K562 (cell line): ENCODE measurements around the gene KMO. TPM values are rescaled to one million over a fixed set of nuclear protein-coding genes. Genes with fewer than 3 reads are reported as not detected.
A peak's percentile ranks its signal among the peaks of the same experiment; 100 is the strongest.

Experiments
- DACH1 ChIP-seq: fragments of 450-650 bp; IDR thresholded peaks from 2 replicates; pipeline ENCODE4 v1.6.1; 2018; ENCODE audit not compliant: partially characterized antibody
- ETV1 ChIP-seq: fragments of 450-650 bp; conservative IDR thresholded peaks from 2 replicates; pipeline ENCODE4 v1.6.1; 2016; ENCODE audit warnings: missing genetic modification characterization, control low read depth, low read depth, missing compliant biosample characterization
- FOXK2 ChIP-seq, 2 experiments: fragments of 450-650 bp; IDR thresholded peaks in 1 of 2; conservative IDR thresholded peaks in 1 of 2; 2 replicates each; pipeline ENCODE4 v1.6.1; 2016; ENCODE audit warnings: low read depth in 2 of 2, mild to moderate bottlenecking in 1 of 2
- HMBOX1 ChIP-seq: sonication (generic); IDR thresholded peaks from 2 replicates; pipeline ENCODE4 v1.6.1; 2016
- IRF2 ChIP-seq: sonication (generic); formaldehyde crosslinking; IDR thresholded peaks from 2 replicates; pipeline ENCODE4 v1.8.1; 2022; ENCODE audit warnings: mild to moderate bottlenecking, missing genetic modification reagents
- JUND ChIP-seq, 2 experiments: IDR thresholded peaks; 2 replicates in 1 of 2; 3 replicates in 1 of 2; pipeline ENCODE4 v1.6.1; 2011; ENCODE audit warnings: borderline replicate concordance in 2 of 2, low read depth in 2 of 2, low read length in 2 of 2, improper control_type of control experiment in 1 of 2, missing biosample characterization in 1 of 2, missing genetic modification characterization in 1 of 2, missing genetic modification reagents in 1 of 2
- NBN ChIP-seq: fragments of 450-650 bp; IDR thresholded peaks from 2 replicates; pipeline ENCODE4 v1.6.1; 2016; ENCODE audit warnings: low read depth, mild to moderate bottlenecking
- PCBP2 ChIP-seq: fragments of 200-400 bp; formaldehyde crosslinking; IDR thresholded peaks from 2 replicates; pipeline ENCODE4 v1.6.1; 2018; ENCODE audit warnings: low read length, low read depth, mild to moderate bottlenecking, moderate library complexity; ENCODE audit not compliant: poor library complexity, severe bottlenecking
- RBM22 ChIP-seq: fragments of 200-400 bp; formaldehyde crosslinking; IDR thresholded peaks from 2 replicates; pipeline ENCODE4 v1.6.1; 2018; ENCODE audit warnings: low read length, low read depth; ENCODE audit not compliant: poor library complexity, severe bottlenecking
- SMARCC2 ChIP-seq: fragments of 450-650 bp; IDR thresholded peaks from 2 replicates; pipeline ENCODE4 v1.6.1; 2017; ENCODE audit warnings: antibody characterized with exemption, moderate library complexity, mild to moderate bottlenecking, low read depth
- TAF9B ChIP-seq: fragments of 450-650 bp; IDR thresholded peaks from 2 replicates; pipeline ENCODE4 v1.6.1; 2018; ENCODE audit warnings: mild to moderate bottlenecking; ENCODE audit not compliant: partially characterized antibody
- TAL1 ChIP-seq: fragments of 450-650 bp; IDR thresholded peaks from 2 replicates; pipeline ENCODE4 v1.6.1; 2016; ENCODE audit warnings: mild to moderate bottlenecking
- VEZF1 ChIP-seq: fragments of 200-800 bp; sonication (Bioruptor generic); IDR thresholded peaks from 2 replicates; pipeline ENCODE4 v1.6.1; 2017; ENCODE audit warnings: missing genetic modification characterization, missing compliant biosample characterization
- ZNF124 ChIP-seq: sonication (generic); formaldehyde crosslinking; IDR thresholded peaks from 2 replicates; pipeline ENCODE4 v1.8.1; 2022; ENCODE audit warnings: missing genetic modification reagents
- ZNF79 ChIP-seq: fragments of 250-450 bp; sonication (Bioruptor Pico); IDR thresholded peaks from 2 replicates; pipeline ENCODE4 v1.4.0; 2020; ENCODE audit warnings: low read depth, mild to moderate bottlenecking, moderate library complexity
- ZZZ3 ChIP-seq: fragments of 450-650 bp; IDR thresholded peaks from 2 replicates; pipeline ENCODE4 v1.6.1; 2016; ENCODE audit warnings: antibody characterized with exemption, mild to moderate bottlenecking, moderate library complexity
- polyA plus RNA-seq, 8 experiments: library from polyadenylated mRNA; depleted of rRNA in 4 of 8; stranded (reverse) in 5 of 8; unstranded in 3 of 8; fragments of >200 nt; fragmentation: Nextera tagmentation in 2 of 8; fragmentation: Illumina TruSeq in 1 of 8; extraction: Ambion mirVana in 2 of 8; extraction: Trizol in 1 of 8; gene quantifications; 2 replicates each; pipeline versions ENCODE4 v1.2.1 to v1.2.3, GENCODE V29; 2011 to 2014; ENCODE audit warnings: inconsistent platforms in 1 of 8, missing spikeins in 1 of 8
- total RNA-seq, 7 experiments: library from RNA; depleted of rRNA in 6 of 7; stranded (reverse); fragments of >200 nt in 6 of 7; fragmentation: Illumina TruSeq in 2 of 7; extraction: Trizol in 2 of 7; gene quantifications; 2 replicates each; pipeline versions ENCODE4 v1.2.1 to v1.2.3, GENCODE V29; 2011 to 2021; ENCODE audit warnings: low replicate concordance in 1 of 7
- TF ChIP-seq, protein P1 (sequence below): fragments of 450-650 bp; IDR thresholded peaks from 2 replicates; pipeline ENCODE4 v1.6.1; 2017; ENCODE audit warnings: antibody characterized with exemption, mild to moderate bottlenecking

KMO gene
- total and polyA plus RNA-seq, 9 of the 15 experiments (the other 6 are each of a cell fraction or from before 2014, with no cell fraction given) = 0.01 to 0.11 (median 0.01) TPM; not detected in 6

DNA sequence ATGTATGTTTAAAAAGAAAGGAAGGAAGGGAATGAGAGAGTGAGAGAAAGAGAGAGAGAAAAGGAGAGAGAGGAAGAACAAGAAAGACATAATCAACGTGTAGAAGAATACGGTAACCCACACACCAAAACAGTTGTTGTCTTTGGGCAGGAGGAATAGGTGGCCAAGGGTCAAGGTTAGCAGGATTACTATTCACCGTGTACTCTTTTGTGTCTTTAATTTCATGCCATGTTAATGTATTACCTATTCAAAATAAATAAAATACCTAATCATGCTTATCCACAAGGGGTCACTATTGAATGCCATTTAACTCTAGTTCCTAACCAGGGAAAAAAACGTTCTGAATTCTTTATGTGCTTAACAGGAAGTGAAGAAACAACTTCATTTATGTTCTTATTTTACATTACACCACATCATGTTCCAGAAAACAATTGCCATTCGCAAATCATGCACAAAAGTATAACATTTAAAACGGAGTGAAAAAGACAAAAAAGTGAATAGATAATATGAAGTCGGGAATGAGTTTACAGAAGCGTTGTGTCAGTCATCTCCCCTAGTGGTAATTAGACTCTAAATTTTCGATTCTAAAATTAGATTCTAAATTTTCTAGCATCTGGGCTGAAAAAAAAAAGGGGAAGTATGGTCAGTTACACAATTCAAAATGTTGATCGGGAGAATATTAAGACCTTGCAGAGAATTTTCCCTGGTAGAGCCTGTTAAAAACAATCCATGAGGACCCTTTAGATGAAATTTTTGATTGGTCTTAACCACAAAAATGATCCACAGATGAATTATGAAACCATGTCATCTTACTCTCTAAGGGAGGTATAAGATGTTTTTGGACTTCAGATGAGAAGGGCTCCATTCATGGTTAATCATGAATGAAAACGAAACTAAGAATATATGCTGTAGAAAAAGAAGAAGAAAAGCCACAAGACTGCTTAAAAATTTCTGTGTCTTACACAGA, 700 bp upstream of the KMO start (continued):
- peak; percentile 39; the same call in 1 of the 2 replicates for TF ChIP-seq VEZF1 (CRISPR knock-in tag)
- TF ChIP-seq PCBP2 = no peak
- TF ChIP-seq FOXK2 (conservative IDR thresholded peaks at IDR 0.05 in 1 of 2, IDR thresholded peaks at IDR 0.05 in 1 of 2; ENCODE audit: low read depth in 2 of 2) = peak in 1 of 2 experiments; percentile 24; a peak in 1 of 4 replicates
- TF ChIP-seq ZNF79 (CRISPR knock-in tag) = peak; percentile 43; the same call in 1 of the 2 replicates
- TF ChIP-seq HMBOX1 = peak; percentile 55; the same call in 1 of the 2 replicates
- TF ChIP-seq, protein P1, sequence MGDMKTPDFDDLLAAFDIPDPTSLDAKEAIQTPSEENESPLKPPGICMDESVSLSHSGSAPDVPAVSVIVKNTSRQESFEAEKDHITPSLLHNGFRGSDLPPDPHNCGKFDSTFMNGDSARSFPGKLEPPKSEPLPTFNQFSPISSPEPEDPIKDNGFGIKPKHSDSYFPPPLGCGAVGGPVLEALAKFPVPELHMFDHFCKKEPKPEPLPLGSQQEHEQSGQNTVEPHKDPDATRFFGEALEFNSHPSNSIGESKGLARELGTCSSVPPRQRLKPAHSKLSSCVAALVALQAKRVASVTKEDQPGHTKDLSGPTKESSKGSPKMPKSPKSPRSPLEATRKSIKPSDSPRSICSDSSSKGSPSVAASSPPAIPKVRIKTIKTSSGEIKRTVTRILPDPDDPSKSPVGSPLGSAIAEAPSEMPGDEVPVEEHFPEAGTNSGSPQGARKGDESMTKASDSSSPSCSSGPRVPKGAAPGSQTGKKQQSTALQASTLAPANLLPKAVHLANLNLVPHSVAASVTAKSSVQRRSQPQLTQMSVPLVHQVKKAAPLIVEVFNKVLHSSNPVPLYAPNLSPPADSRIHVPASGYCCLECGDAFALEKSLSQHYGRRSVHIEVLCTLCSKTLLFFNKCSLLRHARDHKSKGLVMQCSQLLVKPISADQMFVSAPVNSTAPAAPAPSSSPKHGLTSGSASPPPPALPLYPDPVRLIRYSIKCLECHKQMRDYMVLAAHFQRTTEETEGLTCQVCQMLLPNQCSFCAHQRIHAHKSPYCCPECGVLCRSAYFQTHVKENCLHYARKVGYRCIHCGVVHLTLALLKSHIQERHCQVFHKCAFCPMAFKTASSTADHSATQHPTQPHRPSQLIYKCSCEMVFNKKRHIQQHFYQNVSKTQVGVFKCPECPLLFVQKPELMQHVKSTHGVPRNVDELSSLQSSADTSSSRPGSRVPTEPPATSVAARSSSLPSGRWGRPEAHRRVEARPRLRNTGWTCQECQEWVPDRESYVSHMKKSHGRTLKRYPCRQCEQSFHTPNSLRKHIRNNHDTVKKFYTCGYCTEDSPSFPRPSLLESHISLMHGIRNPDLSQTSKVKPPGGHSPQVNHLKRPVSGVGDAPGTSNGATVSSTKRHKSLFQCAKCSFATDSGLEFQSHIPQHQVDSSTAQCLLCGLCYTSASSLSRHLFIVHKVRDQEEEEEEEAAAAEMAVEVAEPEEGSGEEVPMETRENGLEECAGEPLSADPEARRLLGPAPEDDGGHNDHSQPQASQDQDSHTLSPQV = peak; percentile 71; the same call in 1 of the 2 replicates
- TF ChIP-seq RBM22 = no peak
- TF ChIP-seq SMARCC2 = peak; percentile 52; the same call in 1 of the 2 replicates
- TF ChIP-seq ZZZ3 = no peak
- peak; percentile 83 for TF ChIP-seq ETV1 (tag)
- no peak for TF ChIP-seq ZNF124
- TF ChIP-seq NBN = peak; percentile 78
- TF ChIP-seq JUND (IDR thresholded peaks at IDR 0.05; ENCODE audit: borderline replicate concordance, low read depth, low read length) = 0 out of 2 replicates have a peak, but pooled peaks have one; percentile 14
- 0 out of 3 replicates have a peak, but pooled peaks have one; percentile 18 for TF ChIP-seq JUND (tag; IDR thresholded peaks at IDR 0.05; ENCODE audit: borderline replicate concordance, low read depth, low read length)
- no peak for TF ChIP-seq TAL1
- TF ChIP-seq IRF2 (CRISPR knock-in tag) = no peak
- TF ChIP-seq DACH1 = peak; percentile 58
- TF ChIP-seq TAF9B = peak; percentile 46
